IMR-90 (cell line): Measurements from ENCODE around the gene CDKAL1. TPM values are rescaled to one million over a fixed set of nuclear protein-coding genes. Genes with fewer than 3 reads are reported as not detected.

Experiments
- ATAC-seq: fragments of 200-7000 bp; cut with Tn5 transposase; 2 replicates; pipeline ENCODE4 v1.9.1; 2020; ENCODE audit warnings: low read depth, mild to moderate bottlenecking, moderate library complexity
- BruUV-seq: library from RNA; stranded (reverse); fragments of 400-500 nt; replicated peaks from 2 replicates; lab custom pipeline; 2021; lab: Mats Ljungman, UMichigan
- CTCF ChIA-PET: fragments of 300-600 bp; formaldehyde crosslinking; extraction: SDS; loops from one replicate; lab custom pipeline; 2021; ENCODE audit warnings: antibody characterized with exemption; lab: Yijun Ruan, JAX
- POLR2A ChIA-PET: fragments of 300-600 bp; sonication (Branson Sonifier 250); formaldehyde crosslinking; loops from one replicate; lab custom pipeline; 2022; ENCODE audit warnings: antibody characterized with exemption; ENCODE audit not compliant: unreplicated experiment; lab: Charles Lee
- DNase-seq: peaks from one replicate; pipeline ENCODE4 v3.0.0; 2013
- H2AFZ ChIP-seq: replicated peaks from 2 replicates; pipeline ENCODE3; 2013; ENCODE audit warnings: low read length, mild to moderate bottlenecking; ENCODE audit not compliant: poor library complexity
- H2AK5ac ChIP-seq: 2 replicates; pipeline ENCODE4 v1.6.1; 2013; ENCODE audit warnings: low read depth, low read length, inconsistent platforms
- H2AK9ac ChIP-seq: replicated peaks from 2 replicates; pipeline ENCODE3; 2013; ENCODE audit warnings: mild to moderate bottlenecking, low read depth, low read length, moderate library complexity; ENCODE audit not compliant: poor library complexity
- H2BK120ac ChIP-seq: 2 replicates; pipeline ENCODE4 v1.6.1; 2013; ENCODE audit warnings: low read depth, low read length, inconsistent platforms
- H2BK15ac ChIP-seq: 3 replicates; pipeline ENCODE4 v1.6.1; 2013; ENCODE audit warnings: low read depth, low read length, inconsistent platforms
- H2BK20ac ChIP-seq: 2 replicates; pipeline ENCODE4 v1.6.1; 2013; ENCODE audit warnings: low read depth, mild to moderate bottlenecking, inconsistent platforms, low read length, moderate library complexity
- H2BK5ac ChIP-seq: 2 replicates; pipeline ENCODE4 v1.6.1; 2013; ENCODE audit warnings: mild to moderate bottlenecking, low read depth, low read length, inconsistent platforms; ENCODE audit not compliant: poor library complexity, severe bottlenecking
- H3K14ac ChIP-seq: replicated peaks from 2 replicates; pipeline ENCODE4 v1.6.1; 2013; ENCODE audit warnings: low read depth, low read length, inconsistent platforms
- H3K18ac ChIP-seq: 2 replicates; pipeline ENCODE4 v1.6.1; 2013; ENCODE audit warnings: low read depth, low read length, control low read depth
- H3K23ac ChIP-seq: 2 replicates; pipeline ENCODE4 v1.6.1; 2013; ENCODE audit warnings: low read depth, low read length, inconsistent platforms
- H3K27ac ChIP-seq: 2 replicates; pipeline ENCODE4 v1.5.1; 2013; ENCODE audit warnings: mild to moderate bottlenecking, control low read depth, low read length; ENCODE audit not compliant: insufficient read depth
- H3K27me3 ChIP-seq: 2 replicates; pipeline ENCODE4 v1.6.1; 2013; ENCODE audit warnings: low read length; ENCODE audit not compliant: control insufficient read depth, insufficient read depth
- H3K36me3 ChIP-seq: 2 replicates; pipeline ENCODE4 v1.6.1; 2013; ENCODE audit warnings: low read length, mixed read lengths; ENCODE audit not compliant: control insufficient read depth, insufficient read depth
- H3K4ac ChIP-seq: 2 replicates; pipeline ENCODE4 v1.6.1; 2013; ENCODE audit warnings: low read depth, low read length, inconsistent platforms
- H3K4me1 ChIP-seq: 2 replicates; pipeline ENCODE4 v1.6.1; 2013; ENCODE audit warnings: low read length, mixed read lengths; ENCODE audit not compliant: control insufficient read depth, insufficient read depth
- H3K4me2 ChIP-seq: 2 replicates; pipeline ENCODE4 v1.6.1; 2013; ENCODE audit warnings: low read depth, mild to moderate bottlenecking, control low read depth, low read length, moderate library complexity
- H3K4me3 ChIP-seq: 2 replicates; pipeline ENCODE4 v1.5.1; 2013; ENCODE audit warnings: low read depth, mild to moderate bottlenecking, control low read depth, low read length, moderate library complexity; ENCODE audit not compliant: insufficient read depth
- H3K56ac ChIP-seq: 2 replicates; pipeline ENCODE4 v1.6.1; 2013; ENCODE audit warnings: low read length, inconsistent platforms; ENCODE audit not compliant: insufficient read depth; ENCODE audit errors: extremely low read depth
- H3K79me1 ChIP-seq, 2 experiments: 2 replicates each; pipeline ENCODE4 v1.6.1; 2013; ENCODE audit warnings: low read length in 2 of 2, inconsistent platforms in 1 of 2, low read depth in 1 of 2
- H3K9ac ChIP-seq: 2 replicates; pipeline ENCODE4 v1.6.1; 2013; ENCODE audit warnings: low read depth, low read length, control low read depth
- H3K9me1 ChIP-seq: 2 replicates; pipeline ENCODE4 v1.6.1; 2013; ENCODE audit warnings: low read length, inconsistent platforms; ENCODE audit not compliant: insufficient read depth
- H3K9me3 ChIP-seq: 2 replicates; pipeline ENCODE4 v1.6.1; 2013; ENCODE audit warnings: low read length; ENCODE audit not compliant: control insufficient read depth, insufficient read depth
- H4K20me1 ChIP-seq: 2 replicates; pipeline ENCODE4 v1.6.1; 2013; ENCODE audit warnings: low read length, inconsistent platforms; ENCODE audit not compliant: insufficient read depth
- H4K5ac ChIP-seq: 2 replicates; pipeline ENCODE4 v1.6.1; 2013; ENCODE audit warnings: mild to moderate bottlenecking, low read depth, low read length, control low read depth
- H4K8ac ChIP-seq, 2 experiments: 2 replicates each; pipeline ENCODE4 v1.6.1; 2013; ENCODE audit warnings: low read depth in 2 of 2, low read length in 2 of 2, control low read depth in 1 of 2, inconsistent platforms in 1 of 2
- H4K91ac ChIP-seq: 2 replicates; pipeline ENCODE4 v1.6.1; 2013; ENCODE audit warnings: low read depth, low read length, inconsistent platforms; ENCODE audit not compliant: insufficient read depth
- BHLHE40 ChIP-seq: fragments of 150-350 bp; IDR thresholded peaks from 2 replicates; pipeline ENCODE4 v1.6.1; 2016; ENCODE audit warnings: mild to moderate bottlenecking, low read depth, low read length
- CHD1 ChIP-seq: IDR thresholded peaks from 2 replicates; pipeline ENCODE4 v1.6.1; 2012; ENCODE audit warnings: low read depth, low read length, improper control_type of control experiment
- FOS ChIP-seq: fragments of 150-350 bp; IDR thresholded peaks from 2 replicates; pipeline ENCODE4 v1.6.1; 2016; ENCODE audit warnings: low read depth, low read length
- MAZ ChIP-seq: IDR thresholded peaks from 2 replicates; pipeline ENCODE4 v1.6.1; 2012; ENCODE audit warnings: low read depth, mild to moderate bottlenecking, low read length, improper control_type of control experiment, moderate library complexity, borderline replicate concordance
- MXI1 ChIP-seq: IDR thresholded peaks from 2 replicates; pipeline ENCODE4 v1.6.1; 2012; ENCODE audit warnings: low read depth, mild to moderate bottlenecking, low read length, moderate library complexity, borderline replicate concordance
- POLR2A ChIP-seq: IDR thresholded peaks from 2 replicates; pipeline ENCODE4 v1.6.1; 2012; ENCODE audit warnings: mild to moderate bottlenecking, low read depth, low read length
- RAD21 ChIP-seq: IDR thresholded peaks from 2 replicates; pipeline ENCODE4 v1.6.1; 2012; ENCODE audit warnings: low read length, improper control_type of control experiment
- RCOR1 ChIP-seq: IDR thresholded peaks from 2 replicates; pipeline ENCODE4 v1.6.1; 2012; ENCODE audit warnings: mild to moderate bottlenecking, low read length, improper control_type of control experiment; ENCODE audit not compliant: insufficient replicate concordance
- WGBS, 2 experiments: methylation state at CpG; one replicate each; pipeline versions ENCODE4 v1.1.5 to v1.1.7; 2013; ENCODE audit warnings: missing lambda C conversion rate in 2 of 2; ENCODE audit not compliant: insufficient read length in 1 of 2; ENCODE audit errors: extremely low coverage in 2 of 2; 5-methylcytosine and 5-hydroxymethylcytosine counted together
- dilution Hi-C: fragments of 300-500 bp; cut with HindIII; formaldehyde crosslinking; loops from one replicate; pipeline ENCODE4 v1.14.3; 2018; ENCODE audit warnings: low sequenced_read_pairs; ENCODE audit not compliant: unreplicated experiment
- in situ Hi-C: fragments of 300-500 bp; cut with MboI; formaldehyde crosslinking; loops from 3 replicates; pipeline ENCODE4 v1.14.3; 2019; ENCODE audit warnings: low sequenced_read_pairs, inconsistent platforms, mixed read lengths
- intact Hi-C: fragments of 100-400 bp; cut with micrococcal nuclease; formaldehyde crosslinking; loops from 2 replicates; pipeline ENCODE4 v1.10.0; 2022
- polyA plus RNA-seq, 3 experiments: library from polyadenylated mRNA; depleted of rRNA; stranded (reverse); fragments of >200 nt; gene quantifications; 2 replicates each; pipeline ENCODE4 v1.2.3, GENCODE V29; 2012; ENCODE audit warnings: low replicate concordance in 1 of 3
- total RNA-seq: library from RNA; depleted of rRNA; stranded (reverse); fragments of >200 nt; gene quantifications from 2 replicates; pipeline ENCODE4 v1.2.3, GENCODE V29; 2012
- TF ChIP-seq, protein P1 (sequence below): fragments of 150-350 bp; IDR thresholded peaks from 2 replicates; pipeline ENCODE4 v1.6.1; 2016; ENCODE audit warnings: low read depth, mild to moderate bottlenecking, low read length, moderate library complexity, borderline replicate concordance
- TF ChIP-seq, protein P2 (sequence below): conservative IDR thresholded peaks from 2 replicates; pipeline ENCODE4 v1.5.1; 2012; ENCODE audit warnings: mild to moderate bottlenecking, low read depth, low read length, improper control_type of control experiment

Gene CDKAL1
- total and polyA plus RNA-seq, 2 of the 4 experiments (the other 2 are of a cell fraction), result 3.7 to 13.1 TPM

DNA sequence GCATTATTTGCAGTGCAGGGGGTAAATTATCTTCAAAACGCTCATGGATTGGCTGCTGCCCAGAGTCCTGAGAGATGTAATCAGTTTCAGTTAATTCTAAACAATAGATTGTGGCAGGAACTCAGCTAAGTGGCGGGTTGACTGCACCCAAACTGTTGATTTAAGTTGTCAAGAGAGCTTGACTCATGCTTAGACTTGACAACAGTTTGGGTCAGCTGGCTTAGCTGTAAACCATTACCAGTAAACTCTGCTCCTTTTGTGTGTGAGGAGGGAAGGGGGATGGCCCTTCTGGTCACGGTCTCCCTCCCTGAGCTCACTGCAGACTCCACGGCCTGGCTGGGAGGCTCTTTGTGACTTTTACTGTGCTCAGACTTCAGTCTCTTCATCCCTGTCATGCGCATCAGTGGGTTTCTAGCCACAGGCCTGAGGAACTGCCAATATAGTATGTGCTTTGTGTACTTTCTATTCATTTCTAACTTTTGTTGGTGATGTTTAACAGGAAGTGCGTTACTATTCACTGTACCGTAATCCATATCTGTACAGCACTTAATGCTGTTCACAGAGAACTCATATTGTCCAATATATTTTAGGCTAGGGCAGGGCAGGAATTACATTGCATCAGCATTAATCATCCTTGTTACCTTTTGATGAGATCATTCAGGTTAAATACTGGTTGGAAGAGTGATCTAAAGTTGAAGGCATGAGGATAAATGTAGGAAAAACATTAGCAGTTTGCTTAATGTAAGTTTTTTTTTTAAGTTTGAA, 488.3 kb downstream of the CDKAL1 start (continued):
- TF ChIP-seq, protein P1, sequence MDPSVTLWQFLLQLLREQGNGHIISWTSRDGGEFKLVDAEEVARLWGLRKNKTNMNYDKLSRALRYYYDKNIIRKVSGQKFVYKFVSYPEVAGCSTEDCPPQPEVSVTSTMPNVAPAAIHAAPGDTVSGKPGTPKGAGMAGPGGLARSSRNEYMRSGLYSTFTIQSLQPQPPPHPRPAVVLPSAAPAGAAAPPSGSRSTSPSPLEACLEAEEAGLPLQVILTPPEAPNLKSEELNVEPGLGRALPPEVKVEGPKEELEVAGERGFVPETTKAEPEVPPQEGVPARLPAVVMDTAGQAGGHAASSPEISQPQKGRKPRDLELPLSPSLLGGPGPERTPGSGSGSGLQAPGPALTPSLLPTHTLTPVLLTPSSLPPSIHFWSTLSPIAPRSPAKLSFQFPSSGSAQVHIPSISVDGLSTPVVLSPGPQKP, result no peak
- no peak for TF ChIP-seq CHD1

DNA sequence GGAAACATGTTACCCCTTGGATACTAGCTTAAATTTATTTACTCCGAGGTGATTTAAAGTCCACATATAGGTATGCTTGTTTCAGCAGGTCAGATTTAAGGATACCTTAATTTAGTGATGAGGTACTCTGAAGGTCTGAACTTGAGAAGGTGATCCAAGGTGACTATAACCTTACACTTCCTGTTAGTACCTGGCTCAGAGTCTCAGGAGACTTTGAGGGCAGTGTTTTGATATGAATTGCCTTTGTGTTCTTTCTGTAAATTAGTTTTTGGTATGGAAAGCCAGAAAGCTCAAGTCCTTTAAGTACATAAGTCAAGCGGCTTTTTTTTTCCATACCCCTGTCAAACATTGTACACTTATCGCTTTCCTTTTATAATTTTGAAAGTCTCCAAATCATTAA, 489.0 kb downstream of the CDKAL1 start:
- CTCF ChIA-PET, result no interaction called here
- no peak for TF ChIP-seq POLR2A
- TF ChIP-seq FOS, result no peak
- TF ChIP-seq, protein P2, sequence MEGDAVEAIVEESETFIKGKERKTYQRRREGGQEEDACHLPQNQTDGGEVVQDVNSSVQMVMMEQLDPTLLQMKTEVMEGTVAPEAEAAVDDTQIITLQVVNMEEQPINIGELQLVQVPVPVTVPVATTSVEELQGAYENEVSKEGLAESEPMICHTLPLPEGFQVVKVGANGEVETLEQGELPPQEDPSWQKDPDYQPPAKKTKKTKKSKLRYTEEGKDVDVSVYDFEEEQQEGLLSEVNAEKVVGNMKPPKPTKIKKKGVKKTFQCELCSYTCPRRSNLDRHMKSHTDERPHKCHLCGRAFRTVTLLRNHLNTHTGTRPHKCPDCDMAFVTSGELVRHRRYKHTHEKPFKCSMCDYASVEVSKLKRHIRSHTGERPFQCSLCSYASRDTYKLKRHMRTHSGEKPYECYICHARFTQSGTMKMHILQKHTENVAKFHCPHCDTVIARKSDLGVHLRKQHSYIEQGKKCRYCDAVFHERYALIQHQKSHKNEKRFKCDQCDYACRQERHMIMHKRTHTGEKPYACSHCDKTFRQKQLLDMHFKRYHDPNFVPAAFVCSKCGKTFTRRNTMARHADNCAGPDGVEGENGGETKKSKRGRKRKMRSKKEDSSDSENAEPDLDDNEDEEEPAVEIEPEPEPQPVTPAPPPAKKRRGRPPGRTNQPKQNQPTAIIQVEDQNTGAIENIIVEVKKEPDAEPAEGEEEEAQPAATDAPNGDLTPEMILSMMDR, result no peak
- no peak for TF ChIP-seq RAD21
- TF ChIP-seq RCOR1, result no peak
- no peak for TF ChIP-seq MXI1
- TF ChIP-seq BHLHE40, result no peak
- no peak for TF ChIP-seq MAZ
- Histone ChIP-seq H3K56ac (no peak overlapping the region), H3K27me3 (no peaks in the 10 kb centered on the region), H4K20me1 (no peaks in the 10 kb centered on the region), H3K79me1 (no peaks in the 10 kb centered on the region), H2BK20ac (peak overlapping the region; percentile 57), H2AK9ac (no peak overlapping the region), H2BK5ac (peak overlapping the region; percentile 58), H2AK5ac (no peak overlapping the region; the same call in 1 of the 2 replicates), H3K18ac (peak overlapping the region; percentile 74), H2BK15ac (peak overlapping the region; percentile 62; the same call in 1 of the 3 replicates), H3K27ac (peak overlapping the region; percentile 16; the same call in 1 of the 2 replicates), H3K23ac (no peak overlapping the region), H3K4me1 (peaks cover 2% of the 10 kb centered on the region; the same call in 1 of the 2 replicates), H3K4me3 (no peak overlapping the region), H3K9me1 (no peaks in the 10 kb centered on the region), H3K4me2 (no peak overlapping the region), H4K91ac (no peak overlapping the region), H2BK120ac (peak overlapping the region; percentile 48), H3K9ac (no peak overlapping the region), H3K14ac (peak overlapping the region; percentile 23; the same call in 1 of the 2 replicates), H4K5ac (peak overlapping the region; percentile 30; the same call in 1 of the 2 replicates), H3K36me3 (no peaks in the 10 kb centered on the region), H3K4ac (peak overlapping the region; percentile 57; the same call in 1 of the 2 replicates), H3K9me3 (peaks cover 5% of the 10 kb centered on the region; the same call in 1 of the 2 replicates), H2AFZ (no peak overlapping the region), H4K8ac (peak overlapping the region in 1 of 2 experiments; percentile 48; a peak in 3 of 4 replicates)
- WGBS, 2 experiments, result no CpG with 5 or more reads among the region's 3 CpGs
- DNase-seq (no peak), ATAC-seq (no peak)
- in situ Hi-C loops (no loop called here), dilution Hi-C loops (no loop called here), intact Hi-C loops (loop anchor here (10.0 kb wide), 1 partner anchor 1122 kb away; no protein-coding TSS in a partner anchor)
- POLR2A ChIA-PET, result no interaction called here
- BruUV-seq, result no TSS peak
